Erythroblast (primary cell): ENCODE results near the gene CROCC2.

Experiments used
- DNase-seq, 2 experiments: peaks; one replicate each; lab custom pipeline; 2025; lab: John Stamatoyannopoulos, UW
- GATA1 ChIP-seq: IDR thresholded peaks from 2 replicates; pipeline ENCODE4 v1.6.1; 2011; ENCODE audit warnings: low read depth, mild to moderate bottlenecking, control low read depth, low read length, moderate library complexity
- POLR2A ChIP-seq: IDR thresholded peaks from 2 replicates; pipeline ENCODE4 v1.6.1; 2011; ENCODE audit warnings: mild to moderate bottlenecking, low read length

CROCC2 gene

GRCh38 chr2:241020629-241021190, 114.6 kb downstream of the CROCC2 start:
- TF ChIP-seq GATA1 (no peak), POLR2A (no peak)
- no peak for DNase-seq

GRCh38 chr2:241025639-241026038, 119.5 kb downstream of the CROCC2 start:
- no peak for TF ChIP-seq POLR2A
- TF ChIP-seq GATA1, result no peak
- no peak for DNase-seq

- TF ChIP-seq GATA1 (no peak), POLR2A (no peak)
- no peak for DNase-seq
These were observed 123.6 kb downstream of the CROCC2 start for GRCh38 chr2:241029599-241030332.

GRCh38 chr2:241030333-241030680, 124.2 kb downstream of the CROCC2 start:
- no peak for TF ChIP-seq POLR2A
- no peak for TF ChIP-seq GATA1
- DNase-seq, result no peak

- DNase-seq, result no peak
- TF ChIP-seq GATA1 (no peak), POLR2A (no peak)
These were observed 124.7 kb downstream of the CROCC2 start for GRCh38 chr2:241030883-241031282.

- no peak for DNase-seq
- TF ChIP-seq POLR2A (no peak), GATA1 (no peak)
These were observed 125.5 kb downstream of the CROCC2 start for GRCh38 chr2:241031436-241032165.

GRCh38 chr2:241033336-241033987, 127.3 kb downstream of the CROCC2 start:
- DNase-seq, result no peak
- TF ChIP-seq GATA1, result no peak
- TF ChIP-seq POLR2A, result no peak

GRCh38 chr2:241033994-241034393, 127.9 kb downstream of the CROCC2 start:
- DNase-seq, result no peak

GRCh38 chr2:241034490-241035141, 128.5 kb downstream of the CROCC2 start:
- TF ChIP-seq POLR2A (no peak), GATA1 (no peak)
- no peak for DNase-seq

More at GRCh38 chr2:241033994-241034393, 127.9 kb downstream of the CROCC2 start:
- no peak for TF ChIP-seq GATA1
- TF ChIP-seq POLR2A, result no peak

GRCh38 chr2:241035142-241035817, 129.1 kb downstream of the CROCC2 start:
- DNase-seq, result no peak
- TF ChIP-seq POLR2A (no peak), GATA1 (no peak)

GRCh38 chr2:241035818-241036396, 129.8 kb downstream of the CROCC2 start:
- TF ChIP-seq POLR2A (no peak), GATA1 (no peak)

GRCh38 chr2:241036397-241036963, 130.3 kb downstream of the CROCC2 start:
- TF ChIP-seq GATA1, result no peak
- TF ChIP-seq POLR2A, result no peak
- no peak for DNase-seq

More at GRCh38 chr2:241035818-241036396, 129.8 kb downstream of the CROCC2 start:
- DNase-seq, result no peak

- TF ChIP-seq GATA1 (no peak), POLR2A (no peak)
- no peak for DNase-seq
These were observed 130.9 kb downstream of the CROCC2 start for GRCh38 chr2:241036964-241037421.
